Measurements from ENCODE around the gene NELL2.

The NELL2 gene

DNA sequence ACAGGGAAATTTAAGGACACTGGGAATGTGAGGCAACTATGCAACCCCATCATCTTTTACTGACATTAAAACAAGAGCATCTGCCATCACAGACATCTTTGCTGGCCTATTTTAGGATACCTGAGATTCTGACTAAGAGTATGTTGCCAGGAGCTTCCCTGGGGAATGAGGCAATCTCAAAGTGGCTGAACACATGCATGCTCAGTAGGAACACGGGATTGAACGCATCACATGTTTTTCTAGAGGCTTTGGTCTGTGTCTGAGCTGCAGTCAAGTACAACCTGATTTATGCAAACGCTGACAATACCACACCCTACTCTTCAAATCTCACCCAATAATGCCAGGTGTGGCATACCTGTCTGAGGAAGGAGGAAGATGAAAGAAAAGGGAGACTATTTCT lies 416.5 kb downstream of the NELL2 start:
- no peak for TF ChIP-seq CTCF (IDR thresholded peaks at IDR 0.05; ENCODE audit: unreplicated experiment in 3 of 3)
- H3K4me1 Mint-ChIP-seq: no peaks in the 10 kb centered on the region
- no peaks in the 10 kb centered on the region for H3K27me3 Mint-ChIP-seq (ENCODE audit: low read depth)
- H3K36me3 Mint-ChIP-seq (ENCODE audit: low read depth): no peaks in the 10 kb centered on the region
- no peak overlapping the region for H3K27ac Mint-ChIP-seq
- H3K4me3 Mint-ChIP-seq: no peak overlapping the region
- H3K9me3 Mint-ChIP-seq: peaks cover 4% of the 10 kb centered on the region

All from nephron (organoid).